Panc1 (cell line): ENCODE results near the gene ARID2. TPM values are rescaled to one million over a fixed set of nuclear protein-coding genes. Genes with fewer than 3 reads are reported as not detected.

Experiments
- ATAC-seq: fragments of 200-7000 bp; cut with Tn5 transposase; 2 replicates; pipeline ENCODE4 v1.9.1; 2020; ENCODE audit warnings: mild to moderate bottlenecking, moderate library complexity
- BruUV-seq: library from RNA; stranded (reverse); fragments of 400-500 nt; replicated peaks from 2 replicates; lab custom pipeline; 2021; lab: Mats Ljungman, UMichigan
- CTCF ChIA-PET: fragments of 300-600 bp; sonication (Branson Sonifier 250); formaldehyde crosslinking; loops from one replicate; lab custom pipeline; 2022; ENCODE audit warnings: antibody characterized with exemption; lab: Charles Lee
- POLR2A ChIA-PET: fragments of 300-600 bp; sonication (Branson Sonifier 250); formaldehyde crosslinking; loops from one replicate; lab custom pipeline; 2022; ENCODE audit warnings: antibody characterized with exemption; lab: Charles Lee
- DNase-seq: peaks from one replicate; pipeline ENCODE4 v3.0.0-alpha.2; 2010; ENCODE audit warnings: low read depth, low spot score
- H3K27ac ChIP-seq: 2 replicates; pipeline ENCODE4 v1.5.1; 2011; ENCODE audit warnings: mild to moderate bottlenecking, low read length, inconsistent platforms
- H3K27me3 ChIP-seq: fragments of 200-500 bp; sonication (Bioruptor generic); 2 replicates; pipeline ENCODE4 v1.6.0; 2014; ENCODE audit warnings: low read length, inconsistent platforms; ENCODE audit not compliant: control insufficient read depth, insufficient read depth
- H3K36me3 ChIP-seq: fragments of 200-500 bp; sonication (Bioruptor generic); 2 replicates; pipeline ENCODE4 v1.5.1; 2014; ENCODE audit warnings: inconsistent platforms, mild to moderate bottlenecking, low read length, moderate library complexity; ENCODE audit not compliant: control insufficient read depth, insufficient read depth
- H3K4me1 ChIP-seq: 2 replicates; pipeline ENCODE4 v1.5.1; 2011; ENCODE audit warnings: inconsistent platforms, mild to moderate bottlenecking, low read length, moderate library complexity; ENCODE audit not compliant: control insufficient read depth, insufficient read depth
- H3K4me3 ChIP-seq, 2 experiments: 2 replicates each; pipeline ENCODE4 v1.5.1; 2011 to 2012; ENCODE audit warnings: low read depth in 2 of 2, low read length in 2 of 2, mild to moderate bottlenecking in 2 of 2, inconsistent platforms in 1 of 2, moderate library complexity in 1 of 2
- H3K9me3 ChIP-seq: fragments of 200-500 bp; sonication (Bioruptor generic); 2 replicates; pipeline ENCODE4 v1.5.1; 2014; ENCODE audit warnings: low read depth, mild to moderate bottlenecking, inconsistent platforms, low read length, moderate library complexity; ENCODE audit not compliant: control insufficient read depth, insufficient read depth
- POLR2AphosphoS5 ChIP-seq: IDR thresholded peaks from 2 replicates; pipeline ENCODE4 v1.6.1; 2012; ENCODE audit warnings: mild to moderate bottlenecking, low read depth, low read length, moderate library complexity
- REST ChIP-seq, 2 experiments: IDR thresholded peaks; 2 replicates each; pipeline ENCODE4 v1.6.1; 2011 to 2012; ENCODE audit warnings: low read depth in 2 of 2, control low read depth in 1 of 2, low read length in 1 of 2, mild to moderate bottlenecking in 1 of 2, moderate library complexity in 1 of 2; ENCODE audit not compliant: insufficient read depth in 1 of 2
- SIN3A ChIP-seq: IDR thresholded peaks from 2 replicates; pipeline ENCODE4 v1.6.1; 2012; ENCODE audit warnings: low read depth, mild to moderate bottlenecking, low read length, moderate library complexity, borderline replicate concordance; ENCODE audit not compliant: insufficient read depth
- TCF7L2 ChIP-seq: IDR thresholded peaks from 2 replicates; pipeline ENCODE4 v1.6.1; 2011; ENCODE audit warnings: mild to moderate bottlenecking, low read depth, low read length, inconsistent platforms
- in situ Hi-C: cut with HindIII; loops from 2 replicates; pipeline ENCODE4 v1.10.0; 2016; ENCODE audit warnings: low sequenced_read_pairs, low pct_unique_long_range_greater_than_20kb
- intact Hi-C: fragments of 100-400 bp; cut with micrococcal nuclease; formaldehyde crosslinking; loops from one replicate; pipeline ENCODE4 v1.10.0; 2022; ENCODE audit not compliant: unreplicated experiment
- total RNA-seq: library from RNA; stranded (reverse); gene quantifications from one replicate; pipeline ENCODE4 v1.2.1, GENCODE V29; 2021; ENCODE audit not compliant: unreplicated experiment
- TF ChIP-seq, protein P1 (sequence below): fragments of 450-650 bp; IDR thresholded peaks from 2 replicates; pipeline ENCODE4 v1.5.1; 2017; ENCODE audit warnings: mild to moderate bottlenecking

ARID2 gene
- total RNA-seq, 1 experiment from 2014 or later: 39.5 TPM

GRCh38 chr12:45912774-45913173 lies 183.3 kb downstream of the ARID2 start:
- in situ Hi-C loops: no loop called here
- no peaks in the 10 kb centered on the region for H3K9me3 ChIP-seq
- H3K4me1 ChIP-seq: no peaks in the 10 kb centered on the region
- H3K27ac ChIP-seq: no peak overlapping the region
- ATAC-seq (no peak), DNase-seq (no peak)
- intact Hi-C loops: no loop called here
- no peaks in the 10 kb centered on the region for H3K27me3 ChIP-seq
- ChIA-PET CTCF (no interaction called here), POLR2A (no interaction called here)
- H3K36me3 ChIP-seq: no peaks in the 10 kb centered on the region
- no TSS peak for BruUV-seq
- no peak for TF ChIP-seq TCF7L2
- TF ChIP-seq REST (IDR thresholded peaks at IDR 0.05; ENCODE audit: insufficient read depth in 1 of 2, low read depth in 2 of 2, low read length in 1 of 2): no peak
- TF ChIP-seq, protein P1, sequence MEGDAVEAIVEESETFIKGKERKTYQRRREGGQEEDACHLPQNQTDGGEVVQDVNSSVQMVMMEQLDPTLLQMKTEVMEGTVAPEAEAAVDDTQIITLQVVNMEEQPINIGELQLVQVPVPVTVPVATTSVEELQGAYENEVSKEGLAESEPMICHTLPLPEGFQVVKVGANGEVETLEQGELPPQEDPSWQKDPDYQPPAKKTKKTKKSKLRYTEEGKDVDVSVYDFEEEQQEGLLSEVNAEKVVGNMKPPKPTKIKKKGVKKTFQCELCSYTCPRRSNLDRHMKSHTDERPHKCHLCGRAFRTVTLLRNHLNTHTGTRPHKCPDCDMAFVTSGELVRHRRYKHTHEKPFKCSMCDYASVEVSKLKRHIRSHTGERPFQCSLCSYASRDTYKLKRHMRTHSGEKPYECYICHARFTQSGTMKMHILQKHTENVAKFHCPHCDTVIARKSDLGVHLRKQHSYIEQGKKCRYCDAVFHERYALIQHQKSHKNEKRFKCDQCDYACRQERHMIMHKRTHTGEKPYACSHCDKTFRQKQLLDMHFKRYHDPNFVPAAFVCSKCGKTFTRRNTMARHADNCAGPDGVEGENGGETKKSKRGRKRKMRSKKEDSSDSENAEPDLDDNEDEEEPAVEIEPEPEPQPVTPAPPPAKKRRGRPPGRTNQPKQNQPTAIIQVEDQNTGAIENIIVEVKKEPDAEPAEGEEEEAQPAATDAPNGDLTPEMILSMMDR: no peak
- TF ChIP-seq POLR2AphosphoS5: no peak
- TF ChIP-seq SIN3A: no peak
- no peak overlapping the region for H3K4me3 ChIP-seq

- in situ Hi-C loops: no loop called here
- ATAC-seq: peak; percentile 11; the same call in 1 of the 2 replicates
Measured at GRCh38 chr12:45913631-45914030, 184.1 kb downstream of the ARID2 start.

More at GRCh38 chr12:45913631-45914030, 184.1 kb downstream of the ARID2 start:
- Histone ChIP-seq H3K4me1 (no peaks in the 10 kb centered on the region), H3K27me3 (no peaks in the 10 kb centered on the region), H3K9me3 (no peaks in the 10 kb centered on the region), H3K36me3 (no peaks in the 10 kb centered on the region), H3K27ac (no peak overlapping the region), H3K4me3 (no peak overlapping the region)
- ChIA-PET POLR2A (no interaction called here), CTCF (no interaction called here)
- no TSS peak for BruUV-seq
- no peak for DNase-seq
- intact Hi-C loops: no loop called here
- TF ChIP-seq, protein P1: no peak
- no peak for TF ChIP-seq TCF7L2
- TF ChIP-seq POLR2AphosphoS5: no peak; the same call in 1 of the 2 replicates
- TF ChIP-seq REST (IDR thresholded peaks at IDR 0.05; ENCODE audit: insufficient read depth in 1 of 2, low read depth in 2 of 2, low read length in 1 of 2): no peak
- no peak for TF ChIP-seq SIN3A
